C4-2B (cell line): ENCODE data around the gene ZC3H7A.

Source experiments
- ZFX ChIP-seq: fragments of 450-650 bp; IDR thresholded peaks from 2 replicates; pipeline ENCODE4 v1.6.1; 2017
- TF ChIP-seq, protein P1 (sequence below): fragments of 450-650 bp; conservative IDR thresholded peaks from 2 replicates; pipeline ENCODE4 v1.5.1; 2017; ENCODE audit warnings: mild to moderate bottlenecking

DNA sequence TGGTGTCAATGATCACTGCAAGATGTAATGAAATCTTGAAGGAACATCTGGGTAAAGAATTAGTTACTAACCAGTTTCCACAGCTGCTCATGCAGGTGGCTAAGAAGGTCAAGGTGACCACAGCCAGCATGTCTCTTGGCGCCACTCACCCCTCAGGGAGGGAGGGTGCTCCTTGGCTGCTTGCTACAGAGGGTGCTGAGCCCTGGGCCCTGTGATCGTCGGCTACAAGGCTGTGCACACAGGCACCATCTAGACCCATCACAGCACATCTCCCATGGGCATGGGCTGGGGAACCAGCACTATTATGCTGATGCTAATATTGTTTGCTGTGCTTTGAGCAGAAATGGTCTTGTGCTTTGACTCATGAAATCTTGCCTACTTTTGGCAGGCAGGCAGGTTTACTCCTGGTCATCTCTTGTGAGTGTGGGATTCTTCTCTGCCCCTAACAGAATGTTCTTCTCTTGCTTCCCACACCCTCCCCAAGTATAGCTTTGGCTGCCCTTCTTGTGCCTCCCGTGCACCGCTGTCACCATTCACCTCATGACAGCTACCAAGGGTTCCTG lies 90.8 kb downstream of the ZC3H7A start:
- TF ChIP-seq, protein P1, sequence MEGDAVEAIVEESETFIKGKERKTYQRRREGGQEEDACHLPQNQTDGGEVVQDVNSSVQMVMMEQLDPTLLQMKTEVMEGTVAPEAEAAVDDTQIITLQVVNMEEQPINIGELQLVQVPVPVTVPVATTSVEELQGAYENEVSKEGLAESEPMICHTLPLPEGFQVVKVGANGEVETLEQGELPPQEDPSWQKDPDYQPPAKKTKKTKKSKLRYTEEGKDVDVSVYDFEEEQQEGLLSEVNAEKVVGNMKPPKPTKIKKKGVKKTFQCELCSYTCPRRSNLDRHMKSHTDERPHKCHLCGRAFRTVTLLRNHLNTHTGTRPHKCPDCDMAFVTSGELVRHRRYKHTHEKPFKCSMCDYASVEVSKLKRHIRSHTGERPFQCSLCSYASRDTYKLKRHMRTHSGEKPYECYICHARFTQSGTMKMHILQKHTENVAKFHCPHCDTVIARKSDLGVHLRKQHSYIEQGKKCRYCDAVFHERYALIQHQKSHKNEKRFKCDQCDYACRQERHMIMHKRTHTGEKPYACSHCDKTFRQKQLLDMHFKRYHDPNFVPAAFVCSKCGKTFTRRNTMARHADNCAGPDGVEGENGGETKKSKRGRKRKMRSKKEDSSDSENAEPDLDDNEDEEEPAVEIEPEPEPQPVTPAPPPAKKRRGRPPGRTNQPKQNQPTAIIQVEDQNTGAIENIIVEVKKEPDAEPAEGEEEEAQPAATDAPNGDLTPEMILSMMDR = no peak
- no peak for TF ChIP-seq ZFX
